H1 (cell line): ENCODE data around the gene PPP1R7.

Experiments used
- CEBPB ChIP-seq: IDR thresholded peaks from 2 replicates; pipeline ENCODE4 v1.6.1; 2012; ENCODE audit warnings: low read depth, low read length
- GTF2F1 ChIP-seq: IDR thresholded peaks from 2 replicates; pipeline ENCODE4 v1.6.1; 2012; ENCODE audit warnings: low read depth, low read length, improper control_type of control experiment, borderline replicate concordance
- JUN ChIP-seq: IDR thresholded peaks from 2 replicates; pipeline ENCODE4 v1.6.1; 2011; ENCODE audit warnings: low read depth, mild to moderate bottlenecking, improper control_type of control experiment, low read length
- MAFK ChIP-seq: IDR thresholded peaks from 2 replicates; pipeline ENCODE4 v1.6.1; 2012; ENCODE audit warnings: low read depth, mild to moderate bottlenecking, improper control_type of control experiment, low read length
- POLR2AphosphoS5 ChIP-seq: IDR thresholded peaks from 2 replicates; pipeline ENCODE4 v1.6.1; 2011; ENCODE audit warnings: low read depth, low read length
- SAP30 ChIP-seq: fragments of 300-600 bp; sonication (generic); IDR thresholded peaks from 2 replicates; pipeline ENCODE4 v1.7.1; 2012; ENCODE audit warnings: low read length, moderate library complexity, mild to moderate bottlenecking, inconsistent platforms; ENCODE audit not compliant: insufficient read depth, insufficient replicate concordance
- TAF1 ChIP-seq: IDR thresholded peaks from 2 replicates; pipeline ENCODE4 v1.6.1; 2011; ENCODE audit warnings: mild to moderate bottlenecking, low read depth, low read length
- TF ChIP-seq, protein P1 (sequence below): IDR thresholded peaks from 2 replicates; pipeline ENCODE4 v1.6.1; 2012; ENCODE audit warnings: inconsistent platforms
- TF ChIP-seq, protein P2 (sequence below), 3 experiments: IDR thresholded peaks; 1 replicate in 2 of 3; 2 replicates in 1 of 3; pipeline versions ENCODE4 v1.5.1 to v1.6.1; 2011; ENCODE audit warnings: low read length in 3 of 3, mild to moderate bottlenecking in 3 of 3, inconsistent platforms in 2 of 3, low read depth in 1 of 3, moderate library complexity in 1 of 3; ENCODE audit not compliant: insufficient read depth in 1 of 3; ENCODE audit errors: control extremely low read depth in 1 of 3

DNA sequence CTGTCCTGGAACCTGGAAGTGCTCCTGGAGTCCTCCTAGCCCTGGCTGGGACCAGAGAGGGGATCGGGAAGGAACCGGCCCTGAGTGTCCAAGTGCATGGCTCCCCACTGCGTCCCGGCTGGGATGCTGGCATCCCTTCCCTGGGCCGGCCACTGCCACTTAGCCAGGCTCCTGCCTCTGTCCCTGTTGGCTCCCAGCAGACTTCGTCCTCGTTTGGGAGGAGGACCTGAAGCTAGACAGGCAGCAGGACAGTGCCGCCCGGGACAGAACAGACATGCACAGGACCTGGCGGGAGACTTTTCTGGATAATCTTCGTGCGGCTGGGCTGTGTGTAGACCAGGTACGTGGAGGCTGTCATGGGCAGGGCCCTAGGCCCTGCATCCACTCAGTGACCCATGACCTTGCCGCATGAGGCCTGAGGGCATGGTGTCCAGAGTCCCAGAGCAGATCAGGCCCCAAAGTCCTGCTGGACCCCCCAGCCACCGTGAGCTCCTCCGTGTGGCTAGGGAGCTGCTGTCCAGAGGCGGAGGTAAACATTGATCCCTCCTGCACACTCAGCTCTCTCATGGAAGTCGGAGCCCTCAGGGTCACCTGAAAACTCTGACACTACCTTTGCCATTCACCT, 45.4 kb downstream of the PPP1R7 start:
- TF ChIP-seq, protein P1, sequence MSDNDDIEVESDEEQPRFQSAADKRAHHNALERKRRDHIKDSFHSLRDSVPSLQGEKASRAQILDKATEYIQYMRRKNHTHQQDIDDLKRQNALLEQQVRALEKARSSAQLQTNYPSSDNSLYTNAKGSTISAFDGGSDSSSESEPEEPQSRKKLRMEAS: no peak
- TF ChIP-seq GTF2F1 (no peak), POLR2AphosphoS5 (no peak), CEBPB (no peak), JUN (no peak), SAP30 (no peak), MAFK (no peak), TAF1 (no peak)
- TF ChIP-seq, protein P2, sequence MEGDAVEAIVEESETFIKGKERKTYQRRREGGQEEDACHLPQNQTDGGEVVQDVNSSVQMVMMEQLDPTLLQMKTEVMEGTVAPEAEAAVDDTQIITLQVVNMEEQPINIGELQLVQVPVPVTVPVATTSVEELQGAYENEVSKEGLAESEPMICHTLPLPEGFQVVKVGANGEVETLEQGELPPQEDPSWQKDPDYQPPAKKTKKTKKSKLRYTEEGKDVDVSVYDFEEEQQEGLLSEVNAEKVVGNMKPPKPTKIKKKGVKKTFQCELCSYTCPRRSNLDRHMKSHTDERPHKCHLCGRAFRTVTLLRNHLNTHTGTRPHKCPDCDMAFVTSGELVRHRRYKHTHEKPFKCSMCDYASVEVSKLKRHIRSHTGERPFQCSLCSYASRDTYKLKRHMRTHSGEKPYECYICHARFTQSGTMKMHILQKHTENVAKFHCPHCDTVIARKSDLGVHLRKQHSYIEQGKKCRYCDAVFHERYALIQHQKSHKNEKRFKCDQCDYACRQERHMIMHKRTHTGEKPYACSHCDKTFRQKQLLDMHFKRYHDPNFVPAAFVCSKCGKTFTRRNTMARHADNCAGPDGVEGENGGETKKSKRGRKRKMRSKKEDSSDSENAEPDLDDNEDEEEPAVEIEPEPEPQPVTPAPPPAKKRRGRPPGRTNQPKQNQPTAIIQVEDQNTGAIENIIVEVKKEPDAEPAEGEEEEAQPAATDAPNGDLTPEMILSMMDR (IDR thresholded peaks at IDR 0.05; ENCODE audit: control extremely low read depth in 1 of 3, insufficient read depth in 1 of 3, low read depth in 1 of 3, low read length in 3 of 3): no peak
